Heart left ventricle (tissue), 13 donors: Measurements from ENCODE around the gene CHD5.

Source experiments
- CTCF ChIP-seq, 12 donors: fragments of 200-600 bp; sonication (generic) in 4 of 12; IDR thresholded peaks; one replicate each; pipeline versions ENCODE4 v1.5.0 to v1.8.0; 2018 to 2022; ENCODE audit warnings: antibody characterized with exemption in 12 of 12, mild to moderate bottlenecking in 5 of 12
- POLR2A ChIP-seq, 2 donors: fragments of 450-650 bp; IDR thresholded peaks; one replicate each; pipeline ENCODE4 v1.6.1; 2017; ENCODE audit warnings: antibody characterized with exemption in 2 of 2, mild to moderate bottlenecking in 2 of 2, moderate library complexity in 2 of 2
- donor health status: ischemic (EF 13 %, LVEDD 7.1; RV severe dilation, severe dysfunction).
- donor health status: DM: no; HTN: yes; CAD: no.
- donor health status: DM: no; HTN: no; CAD: no.
- donor health status: ischemic (EF 25% LVEDD 6.9; RV normal size, moderate dysfunction).
- donor health status: ischemic (EF 25% LVEDD 5.7; RV mildly dilated, moderate dysfunction).
- donor health status: ischemic (EF 35%, LVEDD 5.7; RV mildly dilated, moderate dysfunction).
- donor health status: nonischemic (EF 11% LVEDD 7.7; RV severe dilation, severe dysfunction).
- donor health status: DM: yes; HTN: yes; CAD: no.
- donor health status: PGD.
- donor health status: ischemic (EF 29% LVEDD 5.4; RV normal size, mild dysfunction).
- donor health status: nonischemic (EF 23%, LVEDD 6.1; RV moderate dilation, normal function).

DNA sequence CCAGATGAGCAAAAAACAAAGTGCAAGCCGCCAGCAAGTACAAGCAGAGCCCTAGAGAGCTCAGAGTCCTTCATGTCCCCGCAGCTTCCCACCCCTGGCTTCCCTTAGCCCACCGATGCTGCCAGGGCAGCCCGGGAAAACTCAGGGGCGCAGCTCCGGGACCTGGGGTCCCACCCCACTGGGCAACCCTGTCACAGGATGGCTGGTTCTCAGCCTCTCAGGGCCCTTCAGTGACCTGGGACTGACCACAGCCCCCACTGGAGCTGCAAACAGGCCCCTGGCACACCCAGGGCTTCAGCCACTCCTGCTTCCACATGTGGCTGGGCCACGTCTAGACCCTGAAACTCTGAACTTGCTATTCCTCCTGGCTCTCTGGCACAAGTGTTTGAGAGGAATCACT is 49.5 kb downstream of the CHD5 start:
- TF ChIP-seq POLR2A (IDR thresholded peaks at IDR 0.05) (no peak), CTCF (IDR thresholded peaks at IDR 0.05) (no peak)
